GM12801 (cell line): ENCODE measurements around the gene STMND1.

Experiments used
- CTCF ChIP-seq: IDR thresholded peaks from one replicate; pipeline ENCODE4 v1.5.1; 2011; ENCODE audit warnings: control low read depth; ENCODE audit not compliant: insufficient read length; ENCODE audit errors: extremely low read depth

STMND1 gene

GRCh38 chr6:17062871-17063440 lies 38.9 kb upstream of the STMND1 start:
- TF ChIP-seq CTCF, result no peak

GRCh38 chr6:17064975-17065374 lies 36.9 kb upstream of the STMND1 start:
- no peak for TF ChIP-seq CTCF

- TF ChIP-seq CTCF, result no peak
These were observed 35.2 kb upstream of the STMND1 start for GRCh38 chr6:17066610-17067009.

- no peak for TF ChIP-seq CTCF
These were observed 20.6 kb upstream of the STMND1 start for GRCh38 chr6:17081273-17081672.

- no peak for TF ChIP-seq CTCF
These were observed 19.9 kb upstream of the STMND1 start for GRCh38 chr6:17081860-17082508.

- TF ChIP-seq CTCF, result no peak
These were observed 18.5 kb upstream of the STMND1 start for GRCh38 chr6:17083397-17083796.

- TF ChIP-seq CTCF, result no peak
These were observed 15.4 kb upstream of the STMND1 start for GRCh38 chr6:17086469-17086868.
